ENCODE results near the gene FAM222A.

- TF ChIP-seq POLR2A (IDR thresholded peaks at IDR 0.05): no peak
- no peak for TF ChIP-seq CTCF (IDR thresholded peaks at IDR 0.05)
Measured at GRCh38 chr12:109802828-109803227, 89.2 kb downstream of the FAM222A start.

Measured in right lobe of liver (tissue), 4 donors.